ENCODE measurements around the gene KHSRP. TPM values are rescaled to one million over a fixed set of nuclear protein-coding genes. Genes with fewer than 3 reads are reported as not detected.

KHSRP gene
- total RNA-seq, 2 donors from 2014 or later = 210 to 433 TPM

- Histone ChIP-seq H3K27me3 (no peaks in the 10 kb centered on the region), H3K9me3 (no peaks in the 10 kb centered on the region), H3K9ac (ENCODE audit: low read depth in 2 of 2, low read length in 2 of 2) (no peak overlapping the region), H3K27ac (no peak overlapping the region), H3K4me1 (peaks cover 8% of the 10 kb centered on the region), H3K4me3 (no peak overlapping the region), H3K36me3 (no peaks in the 10 kb centered on the region)
- DNase-seq = no peak
- TF ChIP-seq, protein P1, sequence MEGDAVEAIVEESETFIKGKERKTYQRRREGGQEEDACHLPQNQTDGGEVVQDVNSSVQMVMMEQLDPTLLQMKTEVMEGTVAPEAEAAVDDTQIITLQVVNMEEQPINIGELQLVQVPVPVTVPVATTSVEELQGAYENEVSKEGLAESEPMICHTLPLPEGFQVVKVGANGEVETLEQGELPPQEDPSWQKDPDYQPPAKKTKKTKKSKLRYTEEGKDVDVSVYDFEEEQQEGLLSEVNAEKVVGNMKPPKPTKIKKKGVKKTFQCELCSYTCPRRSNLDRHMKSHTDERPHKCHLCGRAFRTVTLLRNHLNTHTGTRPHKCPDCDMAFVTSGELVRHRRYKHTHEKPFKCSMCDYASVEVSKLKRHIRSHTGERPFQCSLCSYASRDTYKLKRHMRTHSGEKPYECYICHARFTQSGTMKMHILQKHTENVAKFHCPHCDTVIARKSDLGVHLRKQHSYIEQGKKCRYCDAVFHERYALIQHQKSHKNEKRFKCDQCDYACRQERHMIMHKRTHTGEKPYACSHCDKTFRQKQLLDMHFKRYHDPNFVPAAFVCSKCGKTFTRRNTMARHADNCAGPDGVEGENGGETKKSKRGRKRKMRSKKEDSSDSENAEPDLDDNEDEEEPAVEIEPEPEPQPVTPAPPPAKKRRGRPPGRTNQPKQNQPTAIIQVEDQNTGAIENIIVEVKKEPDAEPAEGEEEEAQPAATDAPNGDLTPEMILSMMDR (IDR thresholded peaks at IDR 0.05) = no peak
- intact Hi-C loops (cut with DNase I) = no loop called here
Measured at GRCh38 chr19:6396305-6396704, 28.3 kb downstream of the KHSRP start.

- no peaks in the 10 kb centered on the region for H3K36me3 ChIP-seq
- H3K9me3 ChIP-seq = no peaks in the 10 kb centered on the region
- DNase-seq = no peak
- no peak overlapping the region for H3K4me3 ChIP-seq
- no peak overlapping the region for H3K9ac ChIP-seq (ENCODE audit: low read depth in 2 of 2, low read length in 2 of 2)
- H3K27ac ChIP-seq = no peak overlapping the region
- intact Hi-C loops (cut with DNase I) = no loop called here
- TF ChIP-seq, protein P1 (IDR thresholded peaks at IDR 0.05) = no peak
- H3K4me1 ChIP-seq = peaks cover 8% of the 10 kb centered on the region
- H3K27me3 ChIP-seq = no peaks in the 10 kb centered on the region
Measured at GRCh38 chr19:6394831-6395230, 29.8 kb downstream of the KHSRP start.

GRCh38 chr19:6393983-6394412 lies 30.6 kb downstream of the KHSRP start:
- H3K4me3 ChIP-seq = peak overlapping the region; percentile 68
- peak overlapping the region; percentile 89 to 90 for H3K9ac ChIP-seq (ENCODE audit: low read depth in 2 of 2, low read length in 2 of 2)
- no peaks in the 10 kb centered on the region for H3K9me3 ChIP-seq
- TF ChIP-seq, protein P1 (IDR thresholded peaks at IDR 0.05) = no peak
- peak overlapping the region; percentile 87 for H3K27ac ChIP-seq
- H3K4me1 ChIP-seq = peaks cover 8% of the 10 kb centered on the region
- no peaks in the 10 kb centered on the region for H3K27me3 ChIP-seq
- intact Hi-C loops (cut with DNase I) = no loop called here
- peaks cover 5% of the 10 kb centered on the region for H3K36me3 ChIP-seq
- DNase-seq = no peak

- Histone ChIP-seq H3K4me3 (peak within 1 kb of the TSS; percentile 68), H3K4me1 (peaks cover 8% of the 10 kb centered on the region), H3K27me3 (no peaks in the 10 kb centered on the region), H3K9me3 (no peaks in the 10 kb centered on the region), H3K36me3 (peaks cover 11% of the 10 kb centered on the region), H3K27ac (peak within 1 kb of the TSS; percentile 87), H3K9ac (ENCODE audit: low read depth in 2 of 2, low read length in 2 of 2) (peak within 1 kb of the TSS; percentile 89 to 90)
- TF ChIP-seq, protein P1 (IDR thresholded peaks at IDR 0.05) = no peak
- DNase-seq = peak; percentile 94
- intact Hi-C loops (cut with DNase I) = no loop called here
Measured at GRCh38 chr19:6393074-6393982, 31.3 kb downstream of the KHSRP start, which contains the start of gene GTF2F1. Gene GTF2F1, minus strand, starts transcription at chr19:6393164. Its CDS starts 169 bp downstream, at chr19:6392995.

GRCh38 chr19:6392221-6393073 lies 32.2 kb downstream of the KHSRP start:
- Histone ChIP-seq H3K9ac (ENCODE audit: low read depth in 2 of 2, low read length in 2 of 2) (peak overlapping the region; percentile 89 to 90), H3K9me3 (no peaks in the 10 kb centered on the region), H3K27ac (peak overlapping the region; percentile 87), H3K4me1 (peaks cover 8% of the 10 kb centered on the region), H3K4me3 (peak overlapping the region; percentile 68), H3K36me3 (peaks cover 15% of the 10 kb centered on the region), H3K27me3 (no peaks in the 10 kb centered on the region)
- intact Hi-C loops (cut with DNase I) = no loop called here
- TF ChIP-seq, protein P1 (IDR thresholded peaks at IDR 0.05) = no peak
- DNase-seq = no peak
